Femur (tissue), 1 donor: ENCODE results near the gene GRID2.

ENCODE experiments used
- DNase-seq: peaks from one replicate; pipeline ENCODE4 v3.0.0-alpha.2; 2017

Gene GRID2

DNA sequence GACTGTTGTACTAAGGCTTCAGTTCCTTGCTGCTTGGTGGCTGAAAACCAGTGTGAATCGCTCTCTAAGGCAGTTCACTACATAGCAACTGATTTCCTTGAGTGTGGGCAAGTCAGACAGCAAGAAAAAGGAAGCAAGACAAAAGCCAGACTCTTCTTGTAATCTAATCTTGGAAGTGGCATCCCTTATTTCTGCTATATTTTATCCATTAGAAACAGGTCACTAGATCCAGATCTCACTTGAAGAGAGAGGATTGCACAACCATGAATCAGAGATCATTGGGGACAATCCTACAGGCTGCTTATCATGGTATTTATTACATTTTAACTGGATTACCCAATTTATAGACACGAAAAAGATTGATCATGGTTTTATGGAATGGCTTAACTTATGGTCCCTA is 684.5 kb downstream of the GRID2 start:
- DNase-seq, result no peak

DNA sequence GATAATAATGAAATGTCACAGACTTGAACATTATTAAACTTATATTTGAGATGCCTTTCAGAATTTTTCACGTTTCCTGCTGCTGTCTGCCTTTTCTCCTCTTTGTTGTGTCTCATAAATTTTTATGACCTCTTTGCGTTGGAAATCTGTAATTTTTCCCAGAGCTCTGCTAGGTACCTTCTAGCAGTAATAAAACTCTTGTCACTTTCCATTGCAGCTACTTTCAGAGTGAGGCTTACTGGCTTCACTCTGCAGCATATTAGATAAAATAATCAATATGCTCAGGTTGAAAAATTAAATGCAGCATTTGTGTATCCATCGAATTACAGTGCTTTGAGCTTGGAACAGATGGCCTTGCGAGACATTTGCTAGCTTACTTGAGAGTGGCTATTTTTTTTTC is 689.0 kb downstream of the GRID2 start:
- no peak for DNase-seq

DNA sequence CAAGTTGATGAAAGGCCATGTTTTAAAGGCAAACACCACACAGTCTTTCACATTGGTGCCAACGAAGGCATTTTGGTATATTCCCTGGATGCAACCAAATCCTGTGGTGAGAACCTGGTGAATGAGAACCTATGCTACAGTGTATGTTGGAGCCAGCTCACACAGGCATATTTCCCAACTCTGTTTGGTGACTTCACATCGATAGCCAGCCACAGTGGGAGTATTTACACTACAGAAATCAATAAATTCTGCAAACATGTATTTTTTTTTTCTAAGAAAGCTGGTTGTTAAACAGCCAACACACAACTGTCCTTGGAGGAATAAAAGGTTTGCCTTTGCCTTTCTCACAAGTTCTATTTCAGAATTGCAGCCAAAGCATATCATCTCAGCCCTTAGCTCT is 691.0 kb downstream of the GRID2 start:
- DNase-seq, result no peak

DNA sequence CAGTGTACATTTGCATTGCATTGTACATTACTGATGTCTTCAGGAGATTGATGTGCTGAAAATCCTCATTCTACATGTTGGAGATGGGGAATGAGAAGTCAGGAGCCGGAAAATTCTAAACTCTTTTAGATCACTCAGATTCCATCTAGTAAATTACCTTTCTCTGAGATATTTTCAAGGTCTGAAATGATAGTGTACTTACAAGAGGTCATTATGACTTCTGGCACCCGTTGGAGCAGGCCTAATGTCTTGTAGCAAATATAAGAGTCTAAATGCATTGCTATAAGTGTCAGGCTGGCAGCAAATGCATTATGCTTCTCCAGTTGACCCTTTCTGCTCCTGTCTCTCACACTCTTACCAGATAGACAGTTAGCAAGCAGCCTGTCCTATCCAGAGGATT is 692.8 kb downstream of the GRID2 start:
- DNase-seq, result no peak

DNA sequence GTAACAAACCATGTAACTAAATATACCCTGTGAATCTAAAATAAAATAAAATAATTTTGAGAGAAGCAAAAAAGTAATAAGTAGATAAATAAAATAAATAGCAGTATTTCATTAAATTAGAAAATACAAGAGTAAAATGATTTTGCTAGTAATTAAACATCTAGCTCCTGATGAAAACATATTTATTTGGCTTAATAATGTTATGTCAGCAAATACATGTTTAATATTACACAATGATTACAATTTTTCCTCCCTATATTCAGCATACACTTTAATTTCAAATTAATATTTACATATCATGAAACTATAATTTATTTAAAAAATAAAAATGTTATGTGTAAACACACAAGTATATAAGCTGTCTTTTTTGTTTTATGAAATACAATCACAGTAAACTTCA is 697.1 kb downstream of the GRID2 start:
- DNase-seq, result no peak

DNA sequence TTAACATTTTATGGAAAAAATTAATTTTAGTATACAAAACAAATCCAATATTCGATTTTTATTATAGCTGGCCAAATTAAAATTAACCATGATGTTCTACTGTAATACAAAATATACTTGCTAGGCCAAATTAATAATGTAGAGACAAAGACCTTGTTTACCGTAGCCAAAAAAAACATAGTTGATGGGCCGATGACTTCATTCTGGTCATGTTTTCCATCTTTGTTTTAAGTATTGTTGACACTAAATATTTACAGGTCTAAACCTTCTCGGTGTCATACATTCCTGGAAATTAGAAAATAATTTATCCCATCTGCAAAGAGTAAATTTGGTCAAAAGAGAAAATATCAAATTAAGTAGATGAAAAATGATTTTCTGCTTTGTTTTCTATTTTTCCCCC is 698.5 kb downstream of the GRID2 start:
- DNase-seq, result no peak

DNA sequence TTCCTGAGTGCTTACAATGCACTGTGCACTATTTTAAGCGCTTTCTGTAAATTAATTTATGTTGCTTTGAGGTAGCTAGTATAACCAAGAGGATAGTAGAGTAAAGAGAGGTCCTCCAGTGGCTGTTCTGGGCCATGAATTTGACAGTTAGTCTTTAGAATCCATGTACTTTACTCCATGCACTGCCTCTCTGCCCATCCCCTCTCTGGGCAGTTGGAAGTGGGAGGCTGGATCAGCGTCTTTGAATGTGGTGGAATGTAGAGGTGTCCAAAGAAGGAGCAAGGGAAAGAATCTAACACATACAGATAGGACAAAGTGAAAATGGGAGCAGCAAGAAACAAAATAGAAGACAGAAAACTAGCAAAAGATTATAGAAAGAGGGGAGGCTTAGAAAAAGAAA is 712.6 kb downstream of the GRID2 start:
- DNase-seq, result no peak

DNA sequence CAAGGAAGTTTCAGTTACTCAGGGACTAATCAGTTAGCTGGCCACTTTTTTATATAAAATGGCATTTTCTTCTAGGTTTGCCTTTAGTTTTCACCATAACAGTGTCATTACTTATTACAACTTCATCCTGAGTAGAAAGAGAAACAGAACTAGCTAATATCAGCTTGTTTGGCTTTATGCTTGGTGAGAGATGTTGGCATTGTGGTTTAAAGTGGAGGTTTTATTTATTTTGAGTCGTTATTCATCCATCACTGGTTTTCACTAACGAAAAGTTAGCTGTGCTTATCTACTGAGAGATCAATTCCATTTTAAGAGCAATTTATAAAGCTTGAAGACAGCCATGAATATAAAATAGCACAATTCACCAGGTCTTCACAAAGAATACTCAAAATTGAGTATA is 714.5 kb downstream of the GRID2 start:
- no peak for DNase-seq

DNA sequence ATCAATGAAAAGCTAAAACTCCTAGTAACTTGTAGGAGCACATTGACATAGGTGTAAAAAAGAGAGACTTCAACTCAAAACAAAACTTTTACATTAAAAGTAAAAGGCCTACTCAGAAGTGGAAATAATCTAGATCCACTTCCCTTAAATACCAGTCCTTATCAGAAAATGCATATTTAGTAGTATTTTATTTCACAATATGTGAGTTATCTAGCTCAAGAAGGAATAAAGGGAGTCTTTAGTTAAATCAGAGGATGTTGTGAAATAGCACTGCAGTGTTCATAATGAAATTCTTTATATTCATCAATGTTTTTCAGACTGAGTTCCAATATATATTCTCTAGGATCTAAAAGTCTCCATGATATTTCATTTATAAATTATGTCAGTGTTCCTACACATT is 715.0 kb downstream of the GRID2 start:
- DNase-seq, result no peak

DNA sequence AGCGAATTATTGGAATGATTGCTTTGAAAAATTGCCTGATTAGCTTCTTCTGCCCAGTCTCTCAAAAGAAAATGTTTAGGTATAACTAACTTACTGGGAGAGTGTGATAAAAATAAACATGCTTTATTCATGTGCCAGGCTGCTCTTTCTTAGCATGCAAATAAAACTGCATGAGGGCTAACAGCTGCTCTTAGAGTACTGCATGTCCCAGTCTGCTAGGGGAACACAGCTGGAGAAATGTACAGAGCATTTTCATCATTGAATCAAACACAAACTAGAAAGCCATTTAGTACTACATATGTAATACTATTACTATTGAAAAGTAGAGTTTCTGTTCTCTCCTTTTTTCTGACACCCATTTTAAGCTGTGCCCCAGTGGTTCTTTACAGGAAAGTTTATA is 726.0 kb downstream of the GRID2 start:
- no peak for DNase-seq

DNA sequence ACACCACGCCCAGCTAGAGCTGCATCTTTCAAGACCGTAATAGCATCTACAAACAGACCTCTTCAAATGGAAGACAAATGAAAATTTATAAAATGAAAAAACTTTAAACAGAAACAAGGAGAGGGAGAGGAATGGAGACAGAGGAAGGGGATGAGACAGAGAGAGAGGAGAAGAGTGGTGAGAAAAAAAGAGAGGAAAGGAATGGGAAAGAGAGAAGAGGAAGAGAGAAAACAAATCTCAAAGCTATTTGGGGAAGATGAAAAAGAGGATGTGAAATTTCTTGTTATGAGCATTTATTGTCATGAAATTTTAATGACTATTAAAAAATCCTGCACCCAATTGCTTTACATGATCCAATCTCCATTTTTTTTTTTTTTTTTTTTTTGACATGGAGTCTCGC is 726.9 kb downstream of the GRID2 start:
- DNase-seq, result no peak

DNA sequence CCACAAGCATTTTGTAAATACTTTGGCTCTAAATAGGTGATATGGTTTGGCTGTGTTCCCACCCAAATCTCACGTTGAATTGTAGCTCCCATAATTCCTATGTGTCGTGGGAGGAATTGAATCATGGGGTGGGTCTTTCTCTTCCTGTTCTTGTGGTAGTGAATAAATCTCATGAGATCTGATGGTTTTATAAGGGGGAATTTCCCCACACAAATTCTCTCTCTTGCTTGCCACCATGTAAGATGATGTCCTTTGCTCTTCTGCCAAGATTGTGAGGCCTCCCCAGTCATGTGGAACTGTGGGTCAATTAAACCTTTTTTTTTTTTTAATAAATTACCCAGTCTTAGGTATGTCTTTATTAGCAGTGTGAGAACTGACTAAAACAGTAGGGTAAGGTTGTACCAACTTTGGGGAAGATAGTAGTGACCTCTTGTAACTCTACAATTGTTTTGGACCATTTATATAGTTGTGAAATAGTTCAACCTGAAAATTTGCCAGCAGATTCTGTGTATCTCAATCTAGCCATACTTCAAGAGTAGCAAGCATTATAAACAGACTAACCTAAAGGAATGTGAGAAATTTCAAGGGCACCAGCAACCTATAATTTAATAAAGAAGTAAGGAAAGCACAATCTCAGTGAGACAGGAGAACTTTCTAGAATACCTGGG is 727.8 kb downstream of the GRID2 start:
- DNase-seq, result no peak

DNA sequence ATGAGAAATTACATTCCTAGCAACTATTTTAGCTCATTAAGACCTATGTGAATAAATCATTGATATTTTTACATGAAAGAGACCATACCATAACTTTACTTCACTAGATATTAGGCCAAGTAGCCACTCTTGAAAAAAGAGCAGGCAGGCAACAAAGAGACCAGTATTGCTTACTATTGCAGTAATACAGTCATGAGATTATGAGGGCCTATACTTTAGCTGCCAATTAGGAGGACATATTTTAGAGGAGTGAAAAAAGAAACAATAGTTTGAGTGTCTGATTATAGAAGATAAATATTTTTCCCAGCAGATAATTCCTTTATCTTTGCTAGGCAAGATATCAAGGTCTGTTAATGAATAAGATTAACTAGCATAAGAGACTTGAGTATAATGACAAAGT is 739.0 kb downstream of the GRID2 start:
- no peak for DNase-seq

DNA sequence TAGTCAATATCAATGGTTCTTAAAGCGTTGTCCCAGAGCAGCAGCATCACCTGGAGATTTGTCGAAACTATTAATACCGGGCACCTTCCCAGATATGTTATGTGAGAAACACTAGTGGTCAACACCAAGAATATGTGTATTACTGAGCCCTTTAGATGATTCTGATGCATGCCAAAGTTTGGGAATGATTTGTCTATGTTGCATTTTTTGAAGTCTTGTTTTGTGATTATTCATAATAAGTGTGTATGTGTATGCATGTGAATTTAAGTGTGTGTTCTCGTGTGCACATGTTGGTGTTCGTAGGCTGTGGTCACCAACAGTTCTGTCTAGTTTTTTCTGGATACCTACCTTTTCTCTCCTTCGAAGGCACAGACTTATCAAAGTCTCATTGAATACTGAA is 749.4 kb downstream of the GRID2 start:
- no peak for DNase-seq

DNA sequence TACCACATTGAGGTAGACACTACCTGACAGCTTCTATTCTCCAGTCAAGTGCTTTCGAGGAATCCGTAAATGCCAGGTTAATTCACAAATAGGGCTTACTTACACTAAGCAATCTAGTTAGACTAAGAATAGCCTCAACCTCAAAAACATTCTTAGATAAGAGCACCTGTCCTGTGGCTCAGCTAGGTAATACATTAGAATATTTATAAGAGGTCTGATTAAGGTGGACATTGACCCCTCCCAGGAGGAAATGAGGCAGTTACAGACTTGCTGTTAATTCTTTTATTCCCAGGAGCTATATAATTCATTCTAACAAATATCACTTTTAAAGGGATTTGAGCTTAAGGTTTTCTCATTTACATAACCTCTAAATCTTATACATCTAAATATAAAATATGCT is 758.1 kb downstream of the GRID2 start:
- DNase-seq, result no peak

DNA sequence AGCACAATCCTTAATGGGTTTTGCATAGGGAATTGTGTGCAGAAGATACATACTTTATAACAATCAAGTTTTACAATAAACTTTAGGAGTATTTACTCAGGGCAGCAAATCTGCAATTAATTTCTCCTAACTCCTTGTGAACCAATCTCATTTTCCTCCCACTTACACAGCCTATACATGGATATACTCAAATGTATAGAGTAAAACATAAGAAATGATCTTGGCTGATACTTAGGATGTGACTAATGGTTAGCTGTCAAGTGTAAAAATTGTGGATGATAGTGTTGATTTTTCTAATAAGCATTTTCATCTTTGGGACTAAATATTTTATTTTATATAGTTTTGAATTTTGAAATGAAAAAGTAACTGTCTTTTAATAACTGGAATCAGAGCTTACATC is 759.6 kb downstream of the GRID2 start:
- no peak for DNase-seq

DNA sequence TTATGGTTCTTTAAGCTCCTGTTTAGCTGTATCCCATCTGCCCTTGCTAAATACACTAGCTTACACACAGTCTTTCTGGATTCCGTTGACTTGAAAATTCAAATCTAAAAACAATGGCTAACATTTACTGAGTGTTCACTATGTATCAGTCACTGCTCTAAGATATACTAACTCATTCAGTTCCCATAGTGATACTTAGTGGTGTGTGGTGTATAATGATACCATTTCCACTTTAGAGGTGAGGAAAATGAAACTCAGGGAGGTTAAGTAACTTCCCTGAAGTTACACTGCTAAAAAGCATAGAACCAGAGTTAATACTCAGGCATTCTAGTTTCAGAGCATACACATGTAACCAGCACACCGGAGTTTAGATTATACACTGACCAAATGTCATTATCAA is 762.0 kb downstream of the GRID2 start:
- no peak for DNase-seq

DNA sequence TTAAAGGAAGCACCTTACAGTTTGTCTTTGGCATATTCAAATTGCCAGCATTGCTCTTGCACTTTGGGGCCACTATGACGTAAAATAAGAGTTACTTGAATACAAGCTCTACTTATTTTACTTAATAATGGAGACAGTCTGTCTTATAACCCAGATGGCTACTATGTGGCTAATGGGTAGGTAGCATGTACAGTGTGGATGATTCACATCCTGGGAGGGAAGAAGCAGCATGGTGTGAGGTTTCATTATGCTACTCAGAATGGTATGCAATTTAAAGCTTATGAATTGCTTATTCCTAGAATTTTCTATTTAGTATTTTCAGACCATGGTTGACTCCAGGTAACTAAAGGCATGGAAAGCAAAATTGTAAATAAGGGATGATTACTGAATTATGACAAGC is 763.0 kb downstream of the GRID2 start:
- no peak for DNase-seq

DNA sequence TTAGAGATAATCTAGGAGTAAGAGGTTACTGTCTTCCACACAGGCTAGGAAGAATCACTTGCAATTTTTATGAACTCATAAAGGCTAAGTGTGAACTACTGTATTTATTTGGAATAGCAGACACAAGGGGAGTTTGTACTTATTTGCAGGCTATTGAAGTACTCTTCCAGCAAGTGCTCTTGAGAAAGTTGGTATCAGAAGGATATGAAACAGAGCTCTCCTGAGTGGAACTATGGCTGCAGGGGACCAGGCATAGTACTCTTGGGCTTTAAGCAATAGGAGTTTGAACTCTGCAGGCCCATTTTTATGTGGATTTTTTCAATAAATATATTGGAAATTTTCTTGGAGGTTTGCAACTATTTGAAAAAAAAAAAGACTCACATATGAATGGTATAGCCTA is 768.5 kb downstream of the GRID2 start:
- DNase-seq, result no peak

DNA sequence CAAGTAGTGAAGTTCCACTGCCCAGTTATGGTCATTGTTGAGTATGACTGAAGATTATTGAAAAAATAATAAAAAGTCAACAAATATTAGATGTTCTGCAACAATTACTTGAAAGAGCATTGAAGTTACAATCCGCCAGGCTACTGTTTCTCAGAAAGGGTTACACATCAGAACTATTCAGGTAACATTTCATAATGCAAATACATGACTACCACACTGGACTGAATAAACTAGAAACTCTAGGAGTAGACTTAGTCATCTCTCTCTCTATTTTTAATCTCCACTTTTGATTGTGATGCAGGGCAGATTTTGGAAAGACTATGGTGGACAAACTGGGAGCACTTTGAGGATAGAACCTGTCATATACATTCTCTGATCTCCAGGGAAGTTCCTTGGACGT is 776.5 kb downstream of the GRID2 start:
- no peak for DNase-seq

DNA sequence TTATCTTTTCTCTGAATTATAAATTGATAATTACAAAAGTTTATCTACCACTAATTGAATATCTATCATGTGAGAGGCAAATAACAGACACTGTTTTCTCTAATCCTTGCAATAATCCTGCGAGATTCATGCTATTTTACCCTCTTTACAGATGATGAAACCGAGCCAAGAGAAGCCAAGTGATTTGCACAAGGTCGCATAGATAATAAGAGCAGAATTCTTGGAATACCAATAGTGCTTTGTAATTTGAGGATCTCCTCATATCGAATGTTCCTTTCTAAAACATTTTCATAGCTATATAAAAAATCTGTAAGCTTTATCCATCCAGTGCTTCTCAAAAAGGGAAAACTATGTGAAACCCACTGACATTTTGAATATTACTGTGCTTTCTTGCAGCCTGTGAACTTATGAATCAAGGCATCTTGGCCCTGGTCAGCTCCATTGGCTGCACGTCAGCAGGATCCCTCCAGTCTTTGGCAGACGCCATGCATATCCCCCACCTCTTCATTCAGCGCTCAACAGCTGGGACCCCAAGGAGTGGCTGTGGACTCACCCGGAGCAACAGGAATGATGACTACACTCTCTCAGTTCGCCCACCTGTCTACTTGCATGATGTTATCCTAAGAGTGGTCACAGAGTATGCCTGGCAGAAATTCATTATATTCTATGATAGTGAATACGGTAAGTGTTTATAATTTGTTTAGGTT is 781.0 kb downstream of the GRID2 start:
- DNase-seq, result no peak

DNA sequence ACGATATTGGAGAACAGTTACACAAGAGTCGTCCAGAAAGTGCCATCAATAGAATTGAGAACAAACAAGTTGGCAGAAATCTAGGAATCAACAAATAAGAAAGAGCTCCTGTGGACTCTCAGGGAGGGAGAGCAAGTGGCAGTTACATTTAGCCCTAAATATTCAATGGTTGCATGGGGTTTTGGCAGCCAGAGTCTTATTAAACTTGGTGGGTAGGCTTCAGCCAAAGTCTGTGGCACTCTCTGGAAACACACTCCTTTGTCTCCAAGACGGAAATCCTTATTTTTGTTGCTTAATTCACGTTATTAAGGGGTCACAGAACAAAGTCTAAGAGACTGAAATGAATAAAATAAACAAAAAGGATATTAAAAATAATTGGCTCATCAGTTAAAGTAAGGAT is 782.6 kb downstream of the GRID2 start:
- no peak for DNase-seq

DNA sequence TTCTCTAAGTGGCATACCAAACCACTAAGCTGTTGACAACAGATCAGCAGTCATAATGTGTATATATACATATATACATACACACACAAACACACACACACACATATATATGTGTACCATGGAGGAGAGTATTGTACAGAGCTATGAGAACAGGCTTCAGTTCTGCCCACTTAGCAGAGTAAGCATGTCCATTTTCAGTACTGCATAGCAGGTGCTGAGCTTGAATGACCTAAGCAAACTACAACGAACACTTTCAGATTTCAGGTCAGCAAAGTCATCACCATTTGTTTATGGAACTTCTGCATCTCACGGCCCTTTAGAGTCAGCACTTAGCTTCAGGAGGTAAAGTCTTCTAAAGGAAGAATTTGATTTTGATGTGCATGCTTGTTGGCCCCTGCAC is 789.0 kb downstream of the GRID2 start:
- no peak for DNase-seq

DNA sequence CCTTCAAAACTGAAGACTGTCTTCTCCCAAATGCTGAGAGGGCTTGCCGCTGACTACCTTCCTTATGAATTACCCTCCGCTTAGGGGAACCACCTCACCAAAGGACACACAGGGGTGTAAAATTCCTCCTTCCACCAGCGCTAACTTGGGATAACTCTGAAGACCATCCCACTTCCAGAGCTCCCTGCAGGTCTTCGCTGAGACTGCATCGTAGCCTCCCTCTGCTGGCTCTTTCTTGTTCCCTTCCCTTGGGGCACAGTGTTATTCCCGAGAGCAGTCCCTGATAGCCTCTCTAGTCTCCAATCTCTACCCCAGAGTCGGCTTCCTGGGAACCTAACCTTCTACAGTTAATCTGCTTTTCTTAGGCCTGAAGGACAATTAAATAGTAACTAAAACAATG is 799.3 kb downstream of the GRID2 start:
- no peak for DNase-seq

DNA sequence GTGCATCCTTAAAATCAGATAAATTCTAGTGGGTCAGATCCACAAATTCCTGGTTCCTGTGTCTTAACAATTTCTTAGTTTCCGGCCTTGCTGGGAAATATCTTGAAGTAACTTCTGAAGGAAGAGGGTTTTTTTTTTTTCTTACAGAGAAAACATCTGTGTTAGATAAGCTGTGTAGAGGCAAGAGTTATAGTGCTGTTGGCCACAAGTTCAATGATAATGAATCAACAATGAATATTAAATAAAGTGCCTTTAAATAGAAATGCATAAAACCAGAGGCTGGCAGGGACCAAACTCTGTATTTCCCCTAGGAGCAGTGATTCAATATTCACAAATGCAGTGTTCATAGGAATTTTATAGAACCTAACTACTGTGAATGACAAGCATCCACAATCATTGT is 812.9 kb downstream of the GRID2 start:
- DNase-seq, result no peak
